Sigmoid colon (tissue), 4 donors: ENCODE results near the gene RFX7.

Source experiments
- CTCF ChIP-seq, 4 experiments: fragments of 450-650 bp in 3 of 4; fragments of 200-600 bp in 1 of 4; IDR thresholded peaks; one replicate each; pipeline ENCODE4 v1.5.1; 2016 to 2019; ENCODE audit warnings: antibody characterized with exemption in 4 of 4, mild to moderate bottlenecking in 3 of 4, moderate library complexity in 2 of 4
- EP300 ChIP-seq, 4 donors: sonication (generic); formaldehyde crosslinking; IDR thresholded peaks; one replicate each; pipeline ENCODE4 v1.6.1; 2017; ENCODE audit warnings: antibody characterized with exemption in 4 of 4
- POLR2A ChIP-seq, 2 donors: fragments of 450-650 bp; IDR thresholded peaks; one replicate each; pipeline ENCODE4 v1.6.1; 2016; ENCODE audit warnings: antibody characterized with exemption in 2 of 2, mild to moderate bottlenecking in 2 of 2, moderate library complexity in 2 of 2
- POLR2AphosphoS5 ChIP-seq, 4 donors: sonication (generic); formaldehyde crosslinking; IDR thresholded peaks; one replicate each; pipeline ENCODE4 v1.6.1; 2017; ENCODE audit warnings: antibody characterized with exemption in 4 of 4

GRCh38 chr15:56227780-56228179, 15.9 kb downstream of the RFX7 start:
- TF ChIP-seq POLR2A (IDR thresholded peaks at IDR 0.05) (no peak), EP300 (IDR thresholded peaks at IDR 0.05) (no peak), CTCF (IDR thresholded peaks at IDR 0.05) (no peak), POLR2AphosphoS5 (IDR thresholded peaks at IDR 0.05) (no peak)
